ENCODE results near the gene IRS2.
"Not testable (repeated sequence)": the region's sequence is repeated elsewhere in the genome, so short reads cannot be mapped to it uniquely, and the experiment has no call there.

The IRS2 gene

GRCh38 chr13:109733550-109733949 lies 52.8 kb downstream of the IRS2 start:
- no peak for DNase-seq (ENCODE audit: low spot score)

GRCh38 chr13:109732470-109733170 lies 53.8 kb downstream of the IRS2 start:
- not testable (repeated sequence) for DNase-seq (ENCODE audit: low spot score)

DNA sequence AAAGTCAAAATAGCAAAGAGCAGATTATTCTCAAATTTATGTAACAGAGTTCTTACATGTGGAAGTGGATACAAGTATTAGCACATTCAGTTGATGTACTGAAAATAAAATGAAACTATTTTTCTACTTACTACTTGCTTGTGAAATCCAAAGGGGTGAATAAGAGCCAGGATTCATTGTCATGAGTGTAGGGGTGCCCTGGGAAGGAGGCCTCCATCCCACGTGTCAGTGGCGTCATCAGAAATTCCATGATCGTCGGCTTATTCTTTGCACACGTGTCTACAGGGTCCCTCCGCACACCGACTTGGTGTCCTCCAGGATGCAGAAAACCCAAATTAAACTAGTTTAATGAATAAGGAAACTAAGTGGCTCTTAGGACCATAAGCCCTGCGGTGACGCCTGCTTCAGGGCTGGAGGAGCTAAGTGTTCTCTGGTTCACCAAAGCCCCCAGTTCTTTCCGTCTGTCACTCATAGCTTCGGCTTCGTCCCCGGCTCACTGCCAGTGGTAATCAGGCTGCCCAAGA lies 55.5 kb downstream of the IRS2 start:
- no peak for DNase-seq (ENCODE audit: low spot score)

GRCh38 chr13:109728791-109729731 lies 57.3 kb downstream of the IRS2 start:
- DNase-seq (ENCODE audit: low spot score), result peak; percentile 73

DNA sequence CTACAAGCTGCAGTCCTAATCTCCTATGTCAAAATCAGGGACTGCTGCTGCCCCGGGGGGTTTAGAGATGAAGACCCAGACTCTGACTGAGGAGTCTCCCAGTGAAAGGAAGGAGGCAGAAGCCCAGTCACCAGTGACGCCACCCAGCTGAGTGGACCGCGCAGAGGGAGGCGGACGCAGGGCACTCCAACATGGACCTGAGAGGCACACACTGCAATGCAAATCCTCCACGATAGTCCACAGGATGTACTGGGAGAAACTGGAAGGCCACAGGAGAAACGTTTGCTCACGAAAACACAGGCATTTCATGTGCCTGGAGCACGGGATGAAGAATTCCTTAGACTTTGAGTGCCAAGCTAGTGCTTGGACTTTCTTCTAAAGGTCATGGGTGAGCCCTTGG lies 58.3 kb downstream of the IRS2 start:
- DNase-seq (ENCODE audit: low spot score), result no peak

GRCh38 chr13:109727251-109727650 lies 59.1 kb downstream of the IRS2 start:
- DNase-seq (ENCODE audit: low spot score), result no peak

GRCh38 chr13:109725995-109726637 lies 60.3 kb downstream of the IRS2 start:
- DNase-seq (ENCODE audit: low spot score), result no peak

DNA sequence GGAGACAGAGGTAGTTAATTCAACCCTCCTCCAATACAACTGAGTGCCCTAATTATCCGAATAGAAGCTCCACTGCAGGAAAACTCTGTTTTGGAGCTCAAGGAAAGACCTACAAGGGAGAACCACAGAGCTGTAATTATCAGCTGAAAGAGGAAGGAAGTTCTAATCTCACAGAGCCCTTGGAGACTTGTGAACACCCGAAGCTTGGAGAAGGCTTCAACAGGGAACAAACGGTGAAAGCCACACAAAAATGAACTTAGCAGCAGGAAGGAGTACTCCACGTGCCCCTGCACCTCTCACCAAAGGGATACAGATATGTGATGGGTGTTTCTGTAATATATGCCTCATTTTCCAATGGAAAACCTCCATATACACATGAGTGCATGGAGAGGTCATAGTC lies 61.1 kb downstream of the IRS2 start:
- no peak for DNase-seq (ENCODE audit: low spot score)

- no peak for DNase-seq (ENCODE audit: low spot score)
Observed at GRCh38 chr13:109724603-109725002, 61.8 kb downstream of the IRS2 start.

DNA sequence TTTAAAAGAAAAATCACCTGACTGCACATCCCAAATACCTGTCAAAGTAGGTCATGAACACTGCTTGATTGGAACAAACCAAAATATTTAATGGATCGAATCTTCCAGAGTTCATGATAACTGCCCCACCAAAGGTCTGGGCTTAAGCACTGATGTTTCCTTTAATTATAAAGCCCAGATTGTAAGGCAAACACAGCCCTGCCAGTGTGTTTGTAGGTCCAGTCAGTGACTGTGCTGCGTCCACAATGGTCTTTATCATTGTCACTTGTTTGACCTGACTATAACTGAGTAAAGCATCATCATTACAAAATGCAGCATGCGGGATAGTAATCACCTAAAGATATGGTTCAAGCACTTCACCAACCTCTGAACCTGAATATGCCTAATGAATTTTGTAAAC lies 63.3 kb downstream of the IRS2 start:
- DNase-seq (ENCODE audit: low spot score), result no peak

DNA sequence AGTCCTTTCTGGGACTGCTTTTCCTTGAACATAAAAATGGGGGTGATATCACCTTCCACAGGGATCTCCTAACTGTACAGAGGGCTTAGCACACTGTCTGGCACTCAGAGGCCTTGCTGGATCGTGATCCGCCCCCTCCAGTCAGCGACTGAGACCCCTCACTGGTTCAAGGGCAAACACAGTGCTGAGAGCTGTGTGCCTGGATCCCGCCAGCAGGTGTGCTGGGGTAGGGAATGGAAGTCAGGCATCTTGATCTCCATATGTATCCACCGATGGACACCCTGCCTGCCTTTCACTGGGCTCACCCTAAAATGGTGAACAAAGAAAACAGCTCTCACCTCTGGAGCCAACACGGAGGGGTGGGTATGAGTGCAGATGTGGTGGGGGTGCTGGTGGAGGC lies 64.3 kb downstream of the IRS2 start:
- no peak for DNase-seq (ENCODE audit: low spot score)

GRCh38 chr13:109720758-109721184 lies 65.6 kb downstream of the IRS2 start:
- peak; percentile 43 for DNase-seq (ENCODE audit: low spot score)

- no peak for DNase-seq (ENCODE audit: low spot score)
Observed at GRCh38 chr13:109719962-109720646, 66.3 kb downstream of the IRS2 start.

DNA sequence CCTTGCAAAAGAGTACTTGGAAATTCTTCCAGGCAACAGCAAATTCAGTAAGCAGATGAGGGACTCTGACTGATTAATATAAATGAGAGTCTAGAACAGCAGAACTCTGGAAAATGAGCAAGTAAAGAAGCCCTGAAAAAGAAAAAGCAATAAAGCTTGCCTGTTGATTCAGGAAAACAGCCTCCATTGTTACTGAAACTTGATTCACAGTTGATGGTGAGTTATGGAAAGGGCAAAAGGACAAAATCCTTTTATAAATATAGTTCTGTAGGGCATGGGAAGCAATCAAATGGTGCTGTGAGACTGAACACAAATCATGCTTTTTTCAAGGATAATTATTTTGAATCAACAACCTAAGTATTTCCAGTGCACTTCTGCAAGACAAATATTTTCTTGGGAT lies 67.7 kb downstream of the IRS2 start:
- peak; percentile 76 for DNase-seq (ENCODE audit: low spot score)

DNA sequence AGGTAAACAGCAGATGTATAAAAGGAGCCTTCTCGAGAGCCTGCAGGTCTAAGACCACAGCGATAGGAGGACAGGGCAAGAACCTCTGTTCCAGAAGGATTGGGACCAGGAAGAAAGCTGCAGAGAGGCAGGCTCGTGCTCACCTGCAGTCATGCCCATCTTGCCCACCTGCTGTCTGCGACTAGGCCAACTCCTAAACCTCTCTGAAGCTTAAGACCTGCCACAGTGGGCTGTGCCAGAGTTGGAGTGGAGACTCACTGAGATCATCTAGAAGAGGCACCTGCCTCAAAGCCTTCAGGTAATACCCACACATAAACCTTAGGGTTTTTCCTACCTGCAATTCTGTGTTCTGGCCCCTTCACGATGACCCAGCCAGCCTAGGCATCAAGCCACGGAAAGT lies 68.7 kb downstream of the IRS2 start:
- no peak for DNase-seq (ENCODE audit: low spot score)

GRCh38 chr13:109715902-109716301 lies 70.5 kb downstream of the IRS2 start:
- DNase-seq (ENCODE audit: low spot score), result no peak

DNA sequence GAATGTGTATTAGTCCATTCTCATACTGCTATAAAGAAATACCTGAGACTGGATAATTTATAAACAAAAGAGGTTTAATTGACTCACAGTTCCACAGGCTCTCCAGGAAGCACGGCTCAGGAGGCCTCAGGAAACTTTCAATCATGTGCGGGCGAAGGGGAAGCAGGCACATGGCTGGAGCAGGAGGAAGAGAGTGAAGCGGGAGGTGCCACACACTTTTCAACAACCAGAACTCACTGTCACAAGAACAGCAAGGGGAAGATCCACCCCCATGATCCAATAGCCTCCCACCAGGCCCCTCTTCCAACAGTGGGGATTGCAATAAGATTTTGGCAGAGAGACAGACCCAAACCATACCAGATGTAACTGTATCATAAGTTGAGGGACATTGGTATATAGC lies 72.7 kb downstream of the IRS2 start:
- no peak for DNase-seq (ENCODE audit: low spot score)

DNA sequence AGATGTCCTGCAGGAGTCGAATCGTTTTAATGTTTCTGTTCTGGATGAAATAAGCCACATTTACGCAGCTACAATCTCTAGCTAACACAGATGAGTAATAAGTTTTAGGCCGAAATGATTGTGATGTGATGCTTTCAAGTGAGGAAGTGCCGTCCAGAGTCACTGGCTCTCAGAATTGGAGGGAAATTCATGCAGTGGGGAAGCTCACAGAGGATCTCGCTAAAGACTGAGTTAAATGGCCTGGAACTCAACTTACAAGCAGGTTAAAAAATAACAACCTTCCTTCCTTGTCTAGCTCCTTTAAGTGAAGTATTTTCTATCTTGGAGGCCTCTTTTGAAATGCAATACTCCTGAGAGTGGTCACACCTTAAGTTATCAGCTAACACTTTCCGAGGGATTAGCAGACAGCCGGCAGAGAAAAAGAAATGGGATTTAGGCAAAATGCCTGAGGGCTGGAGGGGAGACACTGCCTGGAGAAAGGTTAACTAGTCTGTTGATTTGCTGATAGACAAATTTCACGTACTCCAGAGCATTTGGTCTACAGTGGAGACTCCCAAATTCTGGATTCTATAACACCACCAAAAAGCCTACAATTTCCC lies 74.2 kb downstream of the IRS2 start:
- no peak for DNase-seq (ENCODE audit: low spot score)

DNA sequence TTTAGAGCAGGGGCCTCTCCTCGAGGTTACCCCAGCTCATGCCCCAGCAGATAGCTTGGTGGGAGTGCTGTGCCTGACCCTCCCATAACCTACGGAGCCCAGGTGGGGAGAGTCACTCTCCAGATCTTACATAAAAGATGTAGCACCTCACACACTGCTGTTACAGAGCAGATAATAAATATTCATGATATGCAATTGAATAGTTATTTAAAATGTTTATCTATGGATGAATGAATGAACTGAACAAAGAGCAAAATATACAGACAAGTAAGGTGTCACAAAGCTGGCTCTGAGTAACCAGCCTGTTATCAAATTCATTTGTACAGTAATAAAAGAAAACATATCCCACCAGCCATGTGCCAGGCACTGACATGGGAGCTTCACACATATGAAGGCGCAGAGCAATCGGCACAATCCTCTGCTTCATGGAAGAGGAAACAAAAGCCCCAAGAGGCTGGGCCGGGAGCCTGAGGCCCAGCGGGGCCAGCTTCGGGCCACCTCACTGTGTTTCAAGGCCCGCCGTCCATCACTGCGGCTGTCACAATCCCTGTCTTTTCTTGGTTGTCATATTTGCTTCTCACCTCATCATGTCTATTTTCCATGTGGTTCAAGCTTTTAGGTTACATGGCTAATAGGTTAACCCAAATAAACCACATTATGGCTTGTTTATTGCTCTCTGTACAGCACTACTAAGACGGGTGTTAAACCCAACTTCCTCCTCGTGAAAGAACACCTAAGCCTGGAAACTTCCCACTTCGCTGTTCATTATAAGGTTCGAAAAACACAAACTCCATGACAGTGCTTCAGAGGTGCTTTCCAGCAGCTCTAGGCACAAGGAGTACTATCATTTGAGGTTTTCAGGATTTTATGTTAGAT lies 78.4 kb downstream of the IRS2 start:
- no peak for DNase-seq (ENCODE audit: low spot score)

GRCh38 chr13:109707044-109707741 lies 79.2 kb downstream of the IRS2 start:
- DNase-seq (ENCODE audit: low spot score), result no peak
